Stimulated activated CD8-positive, alpha-beta memory T cell treated with anti-CD3 and anti-CD28 coated beads, Interleukin-7, amount 100 ng/mL, for 1 hour (primary cell): ENCODE measurements around the gene DNAJC28.
A peak's percentile ranks its signal among the peaks of the same experiment; 100 is the strongest.
"Not testable (repeated sequence)": the region's sequence is repeated elsewhere in the genome, so short reads cannot be mapped to it uniquely, and the experiment has no call there.

ENCODE experiments used
- DNase-seq, 2 donors: peaks; one replicate each; pipeline ENCODE4 v3.0.0-alpha.2; 2020; ENCODE audit warnings: low read depth in 2 of 2

The DNAJC28 gene, protein sequence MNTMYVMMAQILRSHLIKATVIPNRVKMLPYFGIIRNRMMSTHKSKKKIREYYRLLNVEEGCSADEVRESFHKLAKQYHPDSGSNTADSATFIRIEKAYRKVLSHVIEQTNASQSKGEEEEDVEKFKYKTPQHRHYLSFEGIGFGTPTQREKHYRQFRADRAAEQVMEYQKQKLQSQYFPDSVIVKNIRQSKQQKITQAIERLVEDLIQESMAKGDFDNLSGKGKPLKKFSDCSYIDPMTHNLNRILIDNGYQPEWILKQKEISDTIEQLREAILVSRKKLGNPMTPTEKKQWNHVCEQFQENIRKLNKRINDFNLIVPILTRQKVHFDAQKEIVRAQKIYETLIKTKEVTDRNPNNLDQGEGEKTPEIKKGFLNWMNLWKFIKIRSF

DNA sequence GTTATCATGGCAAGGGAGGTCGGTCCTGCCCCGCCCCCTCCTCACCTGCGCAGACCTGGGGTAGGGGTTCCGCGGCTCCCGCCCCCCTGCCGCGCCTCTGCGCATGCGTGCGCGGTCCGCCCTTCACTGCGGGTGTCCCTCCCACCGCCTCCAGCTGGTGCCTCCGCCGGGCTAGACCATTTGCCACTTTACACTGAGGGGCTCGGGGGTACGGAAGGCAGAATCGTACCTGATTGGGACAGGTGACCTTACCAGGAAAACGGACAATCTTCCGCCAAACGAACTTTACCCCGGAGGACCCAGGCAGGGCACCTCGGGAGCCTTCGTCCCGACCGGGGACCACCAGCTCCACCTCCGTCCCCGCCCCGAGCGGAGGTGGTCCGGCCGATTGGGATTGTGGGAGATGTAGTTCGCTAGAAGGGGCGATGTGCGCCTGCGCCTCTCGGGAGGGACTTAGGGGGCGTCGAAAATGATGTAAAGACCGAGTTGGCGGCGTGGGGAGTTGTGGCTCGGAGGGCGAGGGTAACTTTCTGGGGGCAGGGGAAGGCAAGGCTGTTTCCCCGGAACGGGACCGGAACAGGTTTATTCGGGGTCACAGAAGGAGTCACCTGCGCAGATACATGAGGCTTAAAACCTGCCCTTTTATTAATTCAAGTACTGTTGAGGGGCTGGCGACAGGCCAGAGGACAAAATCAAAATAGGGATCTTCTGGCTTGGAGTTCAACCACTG is at the start of gene DNAJC28:
TSS of gene DNAJC28 (minus strand) at position 344 of the 730 bp plus-strand sequence. CDS start 2,323 bp downstream, outside the sequence.
- DNase-seq = peak; percentile 90 to 91

DNA sequence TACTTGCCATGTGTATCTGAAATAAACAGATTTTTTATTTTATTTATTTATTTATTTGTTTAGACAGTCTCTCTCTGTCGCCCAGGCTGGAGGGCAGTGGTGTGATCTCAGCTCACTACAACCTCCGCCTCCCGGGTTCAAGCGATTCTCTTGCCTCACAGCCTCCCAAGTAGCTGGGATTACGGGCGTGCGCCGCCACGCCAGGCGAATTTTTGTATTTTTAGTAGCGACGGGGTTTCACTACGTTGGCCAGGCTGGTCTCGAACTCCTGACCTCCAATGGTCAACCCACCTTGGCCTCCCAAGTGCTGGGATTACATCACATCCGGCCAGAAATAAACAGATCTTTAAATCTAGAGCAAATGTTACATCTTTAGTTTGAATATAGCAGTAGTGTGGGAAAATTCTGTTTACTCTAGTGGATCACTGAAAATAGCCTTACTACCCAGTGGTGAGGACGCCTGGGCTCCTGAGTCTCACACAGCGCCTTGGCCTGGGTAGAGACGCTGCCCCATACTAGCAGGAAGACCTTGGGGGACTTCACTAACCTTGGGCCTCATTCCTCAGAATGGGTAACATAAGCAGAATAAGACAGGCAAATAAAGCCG is 49.7 kb upstream of the DNAJC28 start:
- DNase-seq = no peak

DNA sequence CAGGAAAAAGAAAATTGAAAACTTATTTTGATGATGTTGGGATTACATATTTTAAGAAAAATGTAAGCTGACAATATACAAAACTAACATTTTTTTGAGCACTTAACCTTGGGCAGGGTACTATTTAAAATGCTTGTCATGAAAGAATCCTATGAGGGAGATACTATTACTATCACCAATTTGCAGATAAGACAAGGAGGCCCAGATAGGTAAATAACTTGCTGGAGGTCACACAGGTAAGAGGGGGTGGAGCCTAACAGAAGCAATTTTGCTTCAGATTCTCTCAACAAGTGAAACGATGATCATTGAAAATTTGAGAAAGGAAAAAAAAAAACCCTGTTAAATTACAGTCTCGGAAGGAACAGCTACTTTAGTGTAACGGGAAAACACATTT is 49.2 kb upstream of the DNAJC28 start:
- no peak for DNase-seq

DNA sequence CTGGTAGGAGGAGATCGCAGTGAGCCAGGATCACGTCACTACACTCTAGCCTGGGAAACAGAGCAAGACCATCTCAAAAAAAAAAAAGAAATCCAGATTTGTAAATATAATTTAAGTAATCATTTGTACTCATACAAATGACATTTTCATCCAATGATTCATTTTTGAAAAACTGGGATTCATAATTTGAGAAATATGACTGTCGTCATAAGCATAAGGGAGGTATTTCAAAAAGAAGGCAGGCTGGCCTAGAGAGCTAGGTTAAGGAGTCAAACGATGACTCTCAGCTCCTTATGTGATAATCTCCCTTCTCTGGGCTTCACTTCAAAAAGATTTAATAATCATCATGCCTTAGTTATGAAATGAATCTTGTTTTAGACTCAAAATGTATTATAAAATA is 48.1 kb upstream of the DNAJC28 start:
- DNase-seq = no peak

DNA sequence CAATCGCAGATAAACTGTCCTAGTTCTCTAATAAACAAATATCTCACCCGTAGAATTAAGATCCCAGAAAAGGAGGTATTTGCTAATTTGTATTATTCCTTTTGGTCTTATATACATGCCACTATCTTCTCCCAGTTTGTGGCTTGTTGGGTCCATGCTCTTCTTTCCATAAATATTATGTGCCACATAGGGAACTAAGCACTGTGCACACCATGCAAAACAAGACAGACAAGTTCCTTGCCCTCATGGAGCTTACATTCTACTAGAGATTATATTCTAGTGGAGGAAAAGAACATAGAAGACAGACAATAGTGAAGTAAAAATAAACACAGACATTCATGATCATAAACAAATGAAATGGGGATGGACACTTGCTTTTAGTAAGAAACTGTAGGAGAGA is 45.7 kb upstream of the DNAJC28 start:
- DNase-seq = no peak

DNA sequence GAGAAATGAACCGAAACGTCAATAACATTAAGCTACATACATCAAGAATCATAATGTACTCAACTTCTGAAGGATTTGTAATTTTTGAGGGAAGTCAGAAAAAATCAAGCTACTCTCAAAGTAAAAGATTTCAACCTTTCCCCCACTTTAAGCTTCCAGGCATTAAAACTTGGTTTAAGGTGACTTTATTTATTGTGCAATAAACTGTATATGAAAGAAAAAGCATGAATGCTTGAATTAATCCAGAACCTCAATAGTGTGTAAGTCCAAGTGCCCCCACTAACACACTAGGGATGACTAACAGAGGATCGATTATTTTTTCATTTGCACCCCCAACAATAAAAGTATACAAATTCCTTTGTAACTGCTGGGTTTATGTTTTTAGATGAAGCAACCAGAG is 39.5 kb upstream of the DNAJC28 start:
- DNase-seq = no peak

DNA sequence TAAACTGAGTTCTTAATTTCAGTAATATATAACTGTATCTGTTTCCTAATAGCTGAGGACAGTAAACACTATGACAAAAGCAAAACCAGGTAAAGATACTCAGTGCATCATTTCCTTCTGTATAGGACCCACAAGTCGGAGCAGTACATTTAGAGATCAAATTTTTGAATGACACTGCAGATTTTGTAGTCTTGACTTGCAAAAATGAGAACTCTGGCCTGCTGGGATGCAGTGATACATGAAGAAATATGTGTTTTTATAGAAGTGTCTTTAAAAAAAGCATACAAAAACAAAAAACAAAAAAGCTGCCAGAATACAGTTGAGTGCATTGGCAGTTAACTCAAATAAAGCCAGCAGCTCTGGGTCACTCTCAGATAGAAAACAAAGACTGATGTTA is 31.4 kb upstream of the DNAJC28 start:
- no peak for DNase-seq

DNA sequence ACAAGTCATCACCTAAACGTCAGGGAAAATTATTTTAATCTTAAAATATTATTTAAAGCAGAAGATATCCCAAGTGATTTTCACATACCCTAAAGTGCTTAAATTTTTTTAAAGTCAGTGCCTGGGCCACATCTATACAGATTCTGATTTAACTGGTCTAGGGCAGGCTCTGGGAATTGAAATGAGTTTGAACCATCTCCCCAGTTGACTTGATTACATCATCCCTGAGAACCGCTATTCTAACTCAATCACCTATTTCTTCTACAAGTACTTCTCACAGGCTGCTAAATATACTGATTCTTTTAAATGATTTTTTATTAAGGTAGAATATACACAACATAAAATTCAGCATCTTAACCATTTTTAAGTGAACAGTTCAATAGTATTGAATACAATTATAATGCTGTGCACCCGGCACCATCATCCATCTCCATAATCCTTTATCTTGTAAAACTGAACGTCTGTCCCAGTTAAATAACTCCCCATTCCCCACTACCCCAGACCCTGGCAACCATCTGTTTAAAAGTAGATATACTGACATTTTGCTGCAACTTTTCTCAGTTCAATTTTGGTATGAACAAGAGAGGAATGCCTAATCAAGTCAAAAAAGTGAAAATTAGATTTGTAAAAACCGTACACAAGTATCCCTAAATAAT is 30.9 kb upstream of the DNAJC28 start:
- no peak for DNase-seq

DNA sequence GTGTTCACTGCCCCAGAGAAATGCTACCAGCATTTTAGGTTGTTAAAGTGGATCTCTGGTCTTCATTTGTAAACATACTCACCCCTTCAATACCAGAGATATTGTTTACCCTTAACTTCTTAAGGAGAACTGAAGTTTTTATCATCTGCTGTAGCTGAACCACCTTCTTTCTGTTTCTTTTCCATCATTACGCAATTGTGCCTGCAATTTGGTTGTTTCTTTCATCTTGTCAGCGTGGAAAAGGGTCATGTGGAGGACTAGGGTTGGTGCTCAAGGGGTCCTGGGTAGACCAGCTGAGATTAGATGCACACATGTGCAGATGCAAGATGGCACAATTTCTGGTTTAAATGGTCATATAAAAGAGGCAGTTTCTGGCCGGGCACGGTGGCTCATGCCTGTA is 27.4 kb upstream of the DNAJC28 start:
- no peak for DNase-seq

DNA sequence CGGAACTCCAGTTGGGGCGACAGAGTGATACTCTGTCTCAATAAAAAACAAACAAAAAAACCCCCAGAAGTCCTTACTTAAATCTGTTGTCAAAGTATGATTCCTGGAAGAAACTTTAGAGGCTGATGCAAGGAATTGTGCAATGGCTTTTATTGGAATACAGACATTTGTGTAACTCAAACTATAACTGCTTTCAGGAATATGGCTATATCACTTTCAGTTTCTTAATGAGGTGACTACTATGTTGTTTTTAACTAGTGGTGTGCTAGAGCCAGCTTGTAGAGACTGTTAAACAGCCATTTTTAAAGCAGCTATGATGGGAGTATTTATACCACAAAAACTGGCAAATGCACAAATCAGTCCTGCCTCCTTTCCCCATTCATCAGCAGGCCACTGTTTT is 22.7 kb upstream of the DNAJC28 start:
- DNase-seq = no peak

DNA sequence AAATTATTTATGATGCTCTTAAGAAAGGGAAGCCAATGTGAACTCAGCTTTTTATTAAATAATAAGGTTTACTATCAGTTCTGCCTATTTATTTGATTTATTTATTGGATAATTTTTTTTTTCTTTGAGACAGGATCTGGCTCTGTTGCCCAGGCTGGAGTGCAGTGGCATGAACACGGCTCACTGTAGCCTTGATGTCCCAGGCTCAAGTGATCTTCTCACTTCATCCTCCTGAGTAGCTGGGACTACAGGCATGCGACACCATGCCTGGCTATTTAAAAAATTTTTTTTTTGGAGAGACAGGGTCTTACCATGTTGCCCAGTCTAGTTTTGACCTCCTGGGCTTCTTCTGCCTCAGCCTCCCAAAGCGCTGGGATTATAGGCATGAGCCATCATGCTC is 21.0 kb upstream of the DNAJC28 start:
- no peak for DNase-seq

DNA sequence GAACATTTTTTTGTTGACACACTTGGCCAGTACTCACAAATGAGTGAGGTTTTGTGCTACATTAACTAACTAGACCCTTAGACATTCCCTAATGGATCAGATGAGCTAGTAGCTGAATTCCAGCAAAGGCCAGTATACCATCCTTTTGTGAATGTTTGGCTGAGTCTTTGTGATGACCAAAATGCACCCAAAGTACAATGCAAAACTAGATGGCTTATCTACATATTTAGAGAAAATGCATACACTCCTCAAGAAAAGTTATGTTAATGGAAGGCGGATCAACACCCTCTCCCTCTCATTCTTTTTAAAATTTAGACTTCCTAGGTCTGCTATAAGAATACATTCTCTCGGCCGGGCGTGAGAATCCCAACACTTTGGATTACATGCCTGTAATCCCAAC is 20.1 kb upstream of the DNAJC28 start:
- DNase-seq = no peak

DNA sequence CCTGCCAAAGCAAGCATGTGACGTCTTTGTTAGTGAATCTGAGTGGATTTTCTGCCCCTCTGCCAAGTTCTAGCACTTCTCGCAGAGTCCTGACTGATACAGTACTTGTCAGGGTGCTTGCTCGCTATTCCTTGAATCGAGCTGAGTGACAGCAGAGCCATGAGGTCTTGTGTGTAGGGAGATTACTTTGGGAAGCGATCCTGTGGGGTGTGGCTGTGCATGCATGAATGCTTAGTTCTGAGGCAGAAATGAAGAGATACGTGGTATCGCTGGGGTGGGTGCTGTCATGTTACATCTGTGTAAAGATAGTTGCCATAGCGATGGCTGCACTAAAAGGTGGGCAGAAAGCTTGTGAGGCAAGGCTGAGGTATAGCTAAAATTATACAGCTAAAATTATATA is 19.3 kb upstream of the DNAJC28 start:
- DNase-seq = no peak

DNA sequence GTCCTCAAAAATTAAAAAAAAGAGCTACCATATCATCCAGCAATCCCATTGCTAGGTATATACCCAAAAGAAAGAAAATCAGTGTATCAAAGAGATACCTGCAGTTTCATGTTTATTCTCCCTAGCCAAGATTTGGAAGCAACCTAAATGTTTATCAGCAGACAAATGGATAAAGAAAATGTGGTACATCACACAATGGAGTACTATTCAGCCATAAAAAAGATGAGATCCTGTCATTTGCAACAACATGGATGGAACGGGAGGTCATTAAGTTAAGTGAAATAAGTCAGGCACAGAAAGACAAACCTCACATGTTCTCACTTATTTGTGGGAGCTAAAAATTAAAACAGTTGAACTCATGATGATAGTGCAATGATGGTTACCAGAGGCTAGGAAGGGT is 15.5 kb upstream of the DNAJC28 start:
- not testable (repeated sequence) for DNase-seq

DNA sequence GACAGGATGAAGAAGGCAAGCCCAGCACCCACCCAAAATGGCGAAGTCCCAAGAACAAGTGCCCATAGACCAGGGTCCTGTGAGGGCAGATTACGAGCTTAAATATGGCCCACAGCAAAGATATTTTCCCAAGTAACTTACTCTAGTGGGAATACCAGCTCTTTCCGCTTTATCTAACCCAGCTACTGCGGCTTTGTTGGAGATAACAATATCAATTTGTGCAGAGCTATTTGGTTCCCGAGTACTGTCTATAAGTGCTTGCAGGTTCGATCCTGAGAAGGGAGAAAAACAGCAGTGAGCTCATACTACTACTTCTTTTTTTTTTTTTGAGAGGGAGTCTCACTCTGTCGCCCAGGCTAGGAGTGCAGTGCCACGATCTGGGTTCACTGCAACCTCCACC is 14.3 kb upstream of the DNAJC28 start:
- DNase-seq = no peak

DNA sequence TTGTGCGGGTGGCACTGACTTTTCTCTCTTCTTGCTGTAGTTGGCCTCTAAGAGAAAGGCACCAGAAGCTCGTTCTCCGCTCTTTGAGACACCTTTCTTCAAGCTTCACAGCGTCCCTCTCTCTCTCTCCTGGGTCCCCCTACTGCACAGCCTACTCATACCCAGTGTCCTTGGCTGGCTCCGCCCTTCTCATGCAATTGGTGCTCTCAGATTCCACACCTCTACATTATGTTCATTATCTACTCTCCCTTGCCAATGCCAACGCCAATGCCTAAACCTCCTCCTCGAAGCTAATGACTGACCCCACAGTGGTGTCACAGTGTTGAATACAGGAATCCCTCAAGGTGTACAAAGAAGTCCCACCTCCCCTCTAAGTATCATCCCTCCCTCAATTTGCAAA is 4.8 kb upstream of the DNAJC28 start:
- no peak for DNase-seq

DNA sequence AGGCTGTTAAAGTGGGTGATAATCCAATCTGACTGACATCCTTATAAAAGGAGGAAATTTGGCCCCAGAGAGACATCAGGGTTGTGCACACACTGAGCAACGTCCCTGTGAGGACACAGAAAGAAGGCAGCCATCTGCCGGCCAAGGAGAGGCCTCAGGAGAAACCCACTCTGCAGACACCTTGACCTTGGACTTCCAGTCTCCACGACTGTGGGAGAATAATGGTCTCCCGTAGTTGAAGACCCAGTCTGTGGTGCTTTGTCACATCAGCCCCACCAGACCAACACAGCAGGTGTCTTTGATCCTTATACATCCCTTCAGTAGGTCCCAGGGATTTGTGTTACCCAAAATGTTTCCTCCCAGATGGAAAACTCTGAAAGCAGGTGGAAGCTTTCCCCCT is 4.2 kb upstream of the DNAJC28 start:
- DNase-seq = no peak

DNA sequence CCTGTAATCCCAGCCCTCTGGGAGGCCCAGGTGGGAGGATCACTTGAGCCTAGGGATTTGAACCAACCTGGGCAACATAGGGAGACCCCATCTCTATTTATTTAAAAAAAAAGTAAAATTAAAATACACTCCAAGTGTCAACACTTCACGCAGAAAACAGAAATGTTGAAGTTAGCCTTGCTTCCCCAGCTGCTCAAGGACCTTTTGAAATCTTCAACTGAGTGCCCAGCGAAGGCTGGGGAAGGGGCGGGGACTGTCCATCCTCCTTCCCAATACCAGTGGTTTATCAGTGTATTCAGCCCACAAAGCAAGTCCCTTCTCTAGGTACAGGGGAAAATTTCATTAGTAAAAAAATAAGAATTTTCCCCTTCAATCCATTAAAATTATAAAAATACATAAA is 2.2 kb upstream of the DNAJC28 start:
- no peak for DNase-seq

DNA sequence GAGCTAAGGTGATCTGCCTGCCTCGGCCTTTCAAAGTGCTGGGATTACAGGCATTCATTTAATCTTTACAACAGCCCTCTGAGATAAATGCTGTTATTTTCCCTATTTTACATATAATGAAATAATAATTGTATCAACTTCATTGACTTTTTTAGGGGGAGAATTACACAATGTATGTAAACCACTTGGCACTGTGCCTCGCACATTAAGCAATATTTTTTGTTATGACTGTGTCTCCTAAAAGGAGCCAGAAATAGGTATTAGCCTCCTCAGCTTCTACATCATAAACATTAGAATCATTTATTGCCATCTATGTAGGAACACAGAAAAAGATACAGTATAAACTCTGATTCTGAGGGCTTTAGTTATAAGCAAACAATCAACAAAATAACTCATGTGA is 1.1 kb upstream of the DNAJC28 start:
- no peak for DNase-seq

DNA sequence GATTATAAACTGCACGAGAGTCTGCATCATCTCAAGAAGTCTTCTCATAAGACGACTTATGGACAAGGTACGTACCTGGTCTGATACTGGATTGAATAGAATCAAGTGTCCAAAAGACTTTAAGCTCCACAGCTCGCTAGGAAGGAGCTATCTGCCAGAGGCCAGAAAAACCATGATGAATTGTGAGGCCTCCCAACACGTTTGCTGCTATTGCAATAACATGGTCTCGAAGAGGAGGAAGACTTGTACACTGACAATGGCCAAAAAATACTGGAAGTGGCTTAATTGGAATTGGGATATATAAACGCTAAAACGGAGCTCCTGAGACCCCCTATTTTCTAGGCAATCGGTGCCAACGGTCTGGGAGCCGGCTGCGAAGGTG is 534 bp downstream of the DNAJC28 start:
- DNase-seq = no peak

DNA sequence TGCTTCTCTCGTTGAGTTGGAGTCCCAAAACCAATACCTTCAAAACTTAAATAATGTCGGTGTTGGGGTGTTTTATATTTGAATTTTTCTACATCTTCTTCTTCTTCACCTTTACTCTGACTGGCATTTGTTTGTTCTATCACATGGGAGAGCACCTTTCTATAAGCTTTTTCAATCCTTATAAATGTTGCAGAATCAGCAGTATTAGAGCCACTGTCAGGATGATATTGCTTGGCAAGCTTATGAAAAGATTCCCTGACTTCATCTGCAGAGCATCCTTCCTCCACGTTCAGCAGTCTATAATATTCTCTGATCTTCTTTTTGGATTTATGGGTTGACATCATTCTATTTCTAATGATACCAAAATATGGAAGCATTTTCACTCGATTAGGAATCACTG is 2.6 kb downstream of the DNAJC28 start:
- no peak for DNase-seq

DNA sequence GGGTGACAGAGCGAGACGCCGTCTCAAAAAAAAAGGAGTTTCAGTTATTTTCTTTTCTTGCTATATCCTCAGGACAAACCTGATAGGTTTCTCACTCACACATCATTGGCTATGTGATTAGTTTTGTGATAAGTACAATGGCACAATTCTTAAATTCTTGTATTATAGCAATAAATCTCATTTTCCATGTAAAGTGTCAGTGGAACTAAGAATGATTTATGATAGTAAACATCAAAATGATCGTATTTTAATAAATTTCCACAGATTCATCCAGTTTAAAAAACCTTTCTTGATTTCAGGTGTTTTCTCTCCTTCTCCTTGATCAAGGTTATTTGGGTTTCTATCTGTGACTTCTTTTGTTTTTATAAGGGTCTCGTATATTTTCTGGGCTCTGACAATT is 3.5 kb downstream of the DNAJC28 start:
- DNase-seq = no peak
